Measurements from ENCODE around the gene ZNF341.

DNA sequence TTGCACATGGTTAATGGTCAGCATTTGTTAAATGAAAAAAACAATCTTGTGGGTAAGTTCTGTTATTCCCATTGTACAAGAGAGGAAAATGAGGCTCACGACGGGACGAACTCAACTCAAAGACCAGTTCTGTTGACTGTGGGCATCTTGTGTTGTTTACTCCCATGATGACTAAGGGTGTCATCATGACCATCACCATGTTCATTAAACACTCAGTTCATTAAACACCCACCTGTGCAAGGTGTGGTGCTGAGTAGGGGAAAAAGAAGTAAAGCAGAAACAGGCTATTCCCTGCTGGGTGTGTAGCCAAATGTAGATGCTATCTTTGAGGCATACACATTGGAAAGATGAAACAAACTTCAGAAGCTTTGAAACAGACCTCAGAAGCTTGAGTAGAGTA, 83.9 kb downstream of the ZNF341 start:
- TF ChIP-seq, protein P1, sequence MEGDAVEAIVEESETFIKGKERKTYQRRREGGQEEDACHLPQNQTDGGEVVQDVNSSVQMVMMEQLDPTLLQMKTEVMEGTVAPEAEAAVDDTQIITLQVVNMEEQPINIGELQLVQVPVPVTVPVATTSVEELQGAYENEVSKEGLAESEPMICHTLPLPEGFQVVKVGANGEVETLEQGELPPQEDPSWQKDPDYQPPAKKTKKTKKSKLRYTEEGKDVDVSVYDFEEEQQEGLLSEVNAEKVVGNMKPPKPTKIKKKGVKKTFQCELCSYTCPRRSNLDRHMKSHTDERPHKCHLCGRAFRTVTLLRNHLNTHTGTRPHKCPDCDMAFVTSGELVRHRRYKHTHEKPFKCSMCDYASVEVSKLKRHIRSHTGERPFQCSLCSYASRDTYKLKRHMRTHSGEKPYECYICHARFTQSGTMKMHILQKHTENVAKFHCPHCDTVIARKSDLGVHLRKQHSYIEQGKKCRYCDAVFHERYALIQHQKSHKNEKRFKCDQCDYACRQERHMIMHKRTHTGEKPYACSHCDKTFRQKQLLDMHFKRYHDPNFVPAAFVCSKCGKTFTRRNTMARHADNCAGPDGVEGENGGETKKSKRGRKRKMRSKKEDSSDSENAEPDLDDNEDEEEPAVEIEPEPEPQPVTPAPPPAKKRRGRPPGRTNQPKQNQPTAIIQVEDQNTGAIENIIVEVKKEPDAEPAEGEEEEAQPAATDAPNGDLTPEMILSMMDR (IDR thresholded peaks at IDR 0.05; ENCODE audit: control extremely low read depth in 1 of 3, insufficient read depth in 1 of 3, low read depth in 1 of 3, low read length in 3 of 3): no peak
- TF ChIP-seq, protein P2, sequence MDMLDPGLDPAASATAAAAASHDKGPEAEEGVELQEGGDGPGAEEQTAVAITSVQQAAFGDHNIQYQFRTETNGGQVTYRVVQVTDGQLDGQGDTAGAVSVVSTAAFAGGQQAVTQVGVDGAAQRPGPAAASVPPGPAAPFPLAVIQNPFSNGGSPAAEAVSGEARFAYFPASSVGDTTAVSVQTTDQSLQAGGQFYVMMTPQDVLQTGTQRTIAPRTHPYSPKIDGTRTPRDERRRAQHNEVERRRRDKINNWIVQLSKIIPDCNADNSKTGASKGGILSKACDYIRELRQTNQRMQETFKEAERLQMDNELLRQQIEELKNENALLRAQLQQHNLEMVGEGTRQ (IDR thresholded peaks at IDR 0.05; ENCODE audit: low read length): no peak
- TF ChIP-seq YY1 (IDR thresholded peaks at IDR 0.05; ENCODE audit: low read depth, low read length) (no peak), PHF8 (conservative IDR thresholded peaks at IDR 0.05; ENCODE audit: low read depth, low read length) (no peak), EP300 (IDR thresholded peaks at IDR 0.05; ENCODE audit: borderline replicate concordance in 1 of 2, low read depth in 2 of 2, low read length in 2 of 2) (no peak)

Measured in H1 (cell line).